WTC11 (cell line): ENCODE results near the gene ZNF485. TPM values are rescaled to one million over a fixed set of nuclear protein-coding genes. Genes with fewer than 3 reads are reported as not detected.

Source experiments
- ATAC-seq: fragments of 200-7000 bp; cut with Tn5 transposase; 2 replicates; pipeline ENCODE4 v1.10.0; 2021; ENCODE audit warnings: mild to moderate bottlenecking, moderate library complexity
- CTCF ChIA-PET: fragments of 300-600 bp; sonication (Branson Sonifier 250); formaldehyde crosslinking; loops from one replicate; lab custom pipeline; 2021; ENCODE audit warnings: antibody characterized with exemption; lab: Charles Lee
- POLR2A ChIA-PET: fragments of 350-600 bp; sonication (Branson Sonifier 250); formaldehyde crosslinking; loops from one replicate; lab custom pipeline; 2021; ENCODE audit warnings: antibody characterized with exemption; lab: Charles Lee
- DNase-seq: peaks from one replicate; pipeline ENCODE4 v3.0.0; 2021; ENCODE audit warnings: low spot score
- H3K27ac Mint-ChIP-seq: 2 replicates; pipeline ENCODE4 v1.8.0; 2021; ENCODE audit warnings: mixed read lengths
- H3K27me3 Mint-ChIP-seq: 2 replicates; pipeline ENCODE4 v1.8.0; 2021; ENCODE audit warnings: low read depth, mild to moderate bottlenecking, moderate library complexity, mixed read lengths
- H3K36me3 Mint-ChIP-seq: 2 replicates; pipeline ENCODE4 v1.8.0; 2021; ENCODE audit warnings: mixed read lengths
- H3K4me1 Mint-ChIP-seq: 2 replicates; pipeline ENCODE4 v1.8.0; 2022; ENCODE audit warnings: mixed read lengths
- H3K4me3 Mint-ChIP-seq: 2 replicates; pipeline ENCODE4 v1.8.0; 2021; ENCODE audit warnings: mild to moderate bottlenecking, moderate library complexity, mixed read lengths
- H3K9me3 Mint-ChIP-seq: 2 replicates; pipeline ENCODE4 v1.8.0; 2021; ENCODE audit warnings: mixed read lengths
- ARID4B ChIP-seq: sonication (generic); formaldehyde crosslinking; IDR thresholded peaks from 2 replicates; pipeline ENCODE4 v1.8.0; 2023; ENCODE audit warnings: missing genetic modification reagents, mild to moderate bottlenecking, borderline replicate concordance
- ATF1 ChIP-seq: sonication (generic); formaldehyde crosslinking; IDR thresholded peaks from 2 replicates; pipeline ENCODE4 v1.8.1; 2023; ENCODE audit warnings: mild to moderate bottlenecking, moderate library complexity, missing genetic modification reagents
- ATF2 ChIP-seq: sonication (generic); formaldehyde crosslinking; IDR thresholded peaks from 2 replicates; pipeline ENCODE4 v1.8.1; 2022; ENCODE audit warnings: low read depth, missing genetic modification reagents, borderline replicate concordance
- ATF3 ChIP-seq: sonication (generic); formaldehyde crosslinking; conservative IDR thresholded peaks from 2 replicates; pipeline ENCODE4 v1.8.1; 2022; ENCODE audit warnings: mild to moderate bottlenecking, missing genetic modification reagents
- CBFB ChIP-seq: sonication (generic); formaldehyde crosslinking; IDR thresholded peaks from 2 replicates; pipeline ENCODE4 v1.8.1; 2022; ENCODE audit warnings: mild to moderate bottlenecking, low read depth, missing genetic modification reagents
- CREB1 ChIP-seq: sonication (generic); formaldehyde crosslinking; IDR thresholded peaks from 2 replicates; pipeline ENCODE4 v1.8.0; 2023; ENCODE audit warnings: mild to moderate bottlenecking, missing genetic modification reagents
- E2F5 ChIP-seq: sonication (generic); formaldehyde crosslinking; IDR thresholded peaks from 2 replicates; pipeline ENCODE4 v1.8.1; 2022; ENCODE audit warnings: mild to moderate bottlenecking, moderate library complexity, missing genetic modification reagents
- ESRRA ChIP-seq: sonication (generic); formaldehyde crosslinking; IDR thresholded peaks from 2 replicates; pipeline ENCODE4 v1.8.1; 2022; ENCODE audit warnings: mild to moderate bottlenecking, missing genetic modification reagents, borderline replicate concordance
- ETV6 ChIP-seq: sonication (generic); formaldehyde crosslinking; IDR thresholded peaks from 2 replicates; pipeline ENCODE4 v1.8.1; 2022; ENCODE audit warnings: mild to moderate bottlenecking, missing genetic modification reagents
- GABPB1 ChIP-seq: sonication (generic); formaldehyde crosslinking; IDR thresholded peaks from 2 replicates; pipeline ENCODE4 v1.8.1; 2023; ENCODE audit warnings: mild to moderate bottlenecking, missing genetic modification reagents
- JUN ChIP-seq: sonication (generic); formaldehyde crosslinking; IDR thresholded peaks from 2 replicates; pipeline ENCODE4 v1.8.0; 2023; ENCODE audit warnings: mild to moderate bottlenecking, missing genetic modification reagents
- KAT7 ChIP-seq: sonication (generic); formaldehyde crosslinking; IDR thresholded peaks from 2 replicates; pipeline ENCODE4 v1.8.1; 2023; ENCODE audit warnings: missing genetic modification reagents, mild to moderate bottlenecking, borderline replicate concordance
- MAX ChIP-seq: sonication (generic); formaldehyde crosslinking; IDR thresholded peaks from 2 replicates; pipeline ENCODE4 v1.8.0; 2022; ENCODE audit warnings: mild to moderate bottlenecking, missing genetic modification reagents
- SMAD4 ChIP-seq: sonication (generic); formaldehyde crosslinking; IDR thresholded peaks from 2 replicates; pipeline ENCODE4 v1.8.0; 2022; ENCODE audit warnings: mild to moderate bottlenecking, missing genetic modification reagents
- SP1 ChIP-seq: sonication (generic); formaldehyde crosslinking; conservative IDR thresholded peaks from 2 replicates; pipeline ENCODE4 v1.8.1; 2022; ENCODE audit warnings: missing genetic modification reagents
- TEAD4 ChIP-seq: sonication (generic); formaldehyde crosslinking; IDR thresholded peaks from 2 replicates; pipeline ENCODE4 v1.8.0; 2022; ENCODE audit warnings: mild to moderate bottlenecking, missing genetic modification reagents
- TP53 ChIP-seq: sonication (generic); formaldehyde crosslinking; IDR thresholded peaks from 2 replicates; pipeline ENCODE4 v1.8.1; 2023; ENCODE audit warnings: mild to moderate bottlenecking, missing genetic modification reagents
- ZNF121 ChIP-seq: sonication (generic); formaldehyde crosslinking; IDR thresholded peaks from 2 replicates; pipeline ENCODE4 v1.8.0; 2023; ENCODE audit warnings: missing genetic modification reagents
- ZNF263 ChIP-seq: sonication (generic); formaldehyde crosslinking; IDR thresholded peaks from 2 replicates; pipeline ENCODE4 v1.8.1; 2022; ENCODE audit warnings: low read depth, mild to moderate bottlenecking, moderate library complexity, missing genetic modification reagents
- ZNF396 ChIP-seq: fragments of 250-450 bp; sonication (Bioruptor Pico); IDR thresholded peaks from 2 replicates; pipeline ENCODE4 v1.8.0; 2021; ENCODE audit warnings: mild to moderate bottlenecking, moderate library complexity, borderline replicate concordance
- total RNA-seq: library from RNA; stranded (reverse); gene quantifications from 3 replicates; pipeline ENCODE4 v1.2.3, GENCODE V29; 2021

The ZNF485 gene
- total RNA-seq, 1 experiment from 2014 or later, result 9.6 TPM

- TF ChIP-seq ARID4B (CRISPR knock-in tag) (no peak), ATF3 (CRISPR knock-in tag) (no peak), ZNF263 (CRISPR knock-in tag) (no peak), ESRRA (CRISPR knock-in tag) (no peak), TEAD4 (CRISPR knock-in tag) (no peak), ETV6 (CRISPR knock-in tag) (no peak), JUN (CRISPR knock-in tag) (no peak), KAT7 (CRISPR knock-in tag) (no peak), SP1 (no peak)
Measured at GRCh38 chr10:43594944-43595589, 11.2 kb upstream of the ZNF485 start (continued).

- Mint-ChIP-seq H3K27me3 (peaks cover 27% of the 10 kb centered on the region), H3K4me1 (no peaks in the 10 kb centered on the region), H3K36me3 (peaks cover 17% of the 10 kb centered on the region), H3K4me3 (no peak overlapping the region), H3K9me3 (peaks cover 46% of the 10 kb centered on the region), H3K27ac (no peak overlapping the region)
- ATAC-seq (no peak), DNase-seq (no peak)
- POLR2A ChIA-PET, result no interaction called here
- CTCF ChIA-PET, result no interaction called here
- TF ChIP-seq ATF1 (CRISPR knock-in tag), result no peak
- TF ChIP-seq CREB1, result no peak
- no peak for TF ChIP-seq TP53 (CRISPR knock-in tag)
- TF ChIP-seq, all 79 proteins: peak for 0
Measured at GRCh38 chr10:43595739-43596298, 10.4 kb upstream of the ZNF485 start.

GRCh38 chr10:43596546-43596945 lies 9.7 kb upstream of the ZNF485 start:
- ChIA-PET CTCF (no interaction called here), POLR2A (no interaction called here)
- Mint-ChIP-seq H3K27ac (no peak overlapping the region), H3K4me3 (no peak overlapping the region), H3K36me3 (peaks cover 19% of the 10 kb centered on the region), H3K9me3 (peaks cover 48% of the 10 kb centered on the region), H3K27me3 (peaks cover 33% of the 10 kb centered on the region), H3K4me1 (no peaks in the 10 kb centered on the region)
- DNase-seq, result no peak
- TF ChIP-seq SMAD4 (CRISPR knock-in tag) (no peak), CBFB (CRISPR knock-in tag) (no peak), ARID4B (CRISPR knock-in tag) (no peak), MAX (CRISPR knock-in tag) (no peak), E2F5 (no peak), ZNF121 (CRISPR knock-in tag) (no peak), ATF2 (CRISPR knock-in tag) (no peak), TP53 (CRISPR knock-in tag) (no peak), GABPB1 (CRISPR knock-in tag) (no peak), ZNF396 (CRISPR knock-in tag) (no peak)
- no peak for ATAC-seq
